ENCODE results near the gene BICDL2. TPM values are rescaled to one million over a fixed set of nuclear protein-coding genes. Genes with fewer than 3 reads are reported as not detected.

BICDL2 gene
- total and polyA plus RNA-seq, 2 donors, result 0.38 to 6.0 TPM

DNA sequence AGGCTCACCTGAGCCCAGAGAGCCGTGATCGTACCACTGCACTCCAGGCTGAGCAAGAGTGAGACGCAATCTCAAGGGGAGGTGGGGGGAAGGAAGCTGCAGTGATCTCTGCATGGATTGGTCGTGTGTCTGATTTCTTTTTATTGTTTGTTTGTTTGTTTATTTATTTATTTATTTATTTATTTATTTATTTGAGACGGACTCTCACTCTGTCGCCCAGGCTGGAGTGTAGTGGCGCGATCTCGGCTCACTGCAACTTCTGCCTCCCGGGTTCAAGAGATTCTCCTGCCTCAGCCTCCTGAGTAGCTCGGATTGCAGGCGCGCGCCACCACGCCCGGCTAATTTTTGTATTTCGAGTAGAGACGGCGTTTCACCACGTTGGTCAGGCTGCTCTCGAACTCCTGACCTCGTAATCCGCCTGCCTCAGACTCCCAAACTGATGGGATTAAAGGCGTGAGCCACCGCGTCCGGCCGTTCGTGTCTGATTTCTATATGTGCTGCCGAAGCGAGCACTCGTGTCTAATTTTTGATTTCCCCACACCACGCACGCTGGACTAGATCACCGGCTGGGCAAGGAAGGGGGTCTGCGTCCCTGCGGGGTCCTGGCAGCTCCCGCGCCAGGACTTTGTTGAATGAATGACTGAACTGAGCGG lies 17.0 kb downstream of the BICDL2 start:
- peaks cover 38 to 57% of the 10 kb centered on the region in 2 donors for H3K4me1 ChIP-seq (ENCODE audit: control insufficient read depth in 2 of 2, insufficient read depth in 2 of 2, low read length in 2 of 2)
- no peak overlapping the region for H3K27ac ChIP-seq (ENCODE audit: low read depth in 1 of 2, low read length in 1 of 2)
- no peak for DNase-seq (ENCODE audit: low read depth in 6 of 9, low spot score in 9 of 9)

GRCh38 chr16:3017794-3018506 lies 18.8 kb downstream of the BICDL2 start, which contains the start of gene CLDN6:
Gene CLDN6 (minus strand): TSS chr16:3018183. CDS start chr16:3016021, 2,162 bp downstream.
- H3K4me1 ChIP-seq (ENCODE audit: control insufficient read depth in 2 of 2, insufficient read depth in 2 of 2, low read length in 2 of 2), result peaks cover 30 to 45% of the 10 kb centered on the region in 2 donors

More for the DNA sequence above, 17.0 kb downstream of the BICDL2 start:
- Histone ChIP-seq H3K9me3 (ENCODE audit: control insufficient read depth in 2 of 2, insufficient read depth in 1 of 2, low read length in 1 of 2) (peaks cover 0 to 12% of the 10 kb centered on the region in 2 donors), H3K4me3 (ENCODE audit: low read length in 2 of 2) (peak overlapping the region; percentile 41 to 60), H3K36me3 (ENCODE audit: control insufficient read depth in 2 of 2, insufficient read depth in 2 of 2, low read length in 1 of 2) (no peaks in the 10 kb centered on the region), H3K27me3 (ENCODE audit: control insufficient read depth in 2 of 2, insufficient read depth in 1 of 2, low read length in 1 of 2) (peaks cover 42 to 76% of the 10 kb centered on the region in 2 donors)
- 35% methylated on average over 40 of the region's 40 CpGs for WGBS

DNA sequence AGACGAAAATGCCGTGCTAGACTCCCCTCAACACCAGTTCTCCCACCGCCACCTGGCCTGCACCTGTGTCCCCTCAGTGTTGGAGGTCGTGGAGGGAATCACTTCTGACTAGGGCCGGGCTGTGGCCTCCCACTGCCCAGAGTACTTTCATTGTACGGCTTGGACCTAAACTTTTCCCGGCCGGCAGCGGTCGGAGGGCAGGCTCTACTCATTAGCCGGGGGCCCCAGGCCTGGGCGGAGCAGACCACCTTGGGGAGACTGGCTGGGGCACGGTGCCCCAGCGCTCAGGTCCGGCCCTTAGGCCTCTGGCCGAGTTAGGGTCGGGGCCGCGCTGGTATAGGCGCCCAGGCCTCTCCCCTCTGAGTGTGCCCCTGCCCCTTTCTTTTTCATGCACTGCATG lies 19.4 kb downstream of the BICDL2 start:
- DNase-seq (ENCODE audit: low read depth in 6 of 9, low spot score in 9 of 9), result no peak
- Histone ChIP-seq H3K9me3 (ENCODE audit: control insufficient read depth in 2 of 2, insufficient read depth in 1 of 2, low read length in 1 of 2) (peaks cover 0 to 12% of the 10 kb centered on the region in 2 donors), H3K4me1 (ENCODE audit: control insufficient read depth in 2 of 2, insufficient read depth in 2 of 2, low read length in 2 of 2) (peaks cover 26 to 45% of the 10 kb centered on the region in 2 donors), H3K27ac (ENCODE audit: low read depth in 1 of 2, low read length in 1 of 2) (no peak overlapping the region), H3K27me3 (ENCODE audit: control insufficient read depth in 2 of 2, insufficient read depth in 1 of 2, low read length in 1 of 2) (peaks cover 53 to 95% of the 10 kb centered on the region in 2 donors), H3K36me3 (ENCODE audit: control insufficient read depth in 2 of 2, insufficient read depth in 2 of 2, low read length in 1 of 2) (no peaks in the 10 kb centered on the region), H3K4me3 (ENCODE audit: low read length in 2 of 2) (no peak overlapping the region)
- 96% methylated on average over 20 of the region's 20 CpGs for WGBS

More at GRCh38 chr16:3017794-3018506, 18.8 kb downstream of the BICDL2 start, which contains the start of gene CLDN6:
- H3K27me3 ChIP-seq (ENCODE audit: control insufficient read depth in 2 of 2, insufficient read depth in 1 of 2, low read length in 1 of 2), result peaks cover 50 to 94% of the 10 kb centered on the region in 2 donors
- H3K27ac ChIP-seq (ENCODE audit: low read depth in 1 of 2, low read length in 1 of 2), result no peak within 1 kb of the TSS
- H3K36me3 ChIP-seq (ENCODE audit: control insufficient read depth in 2 of 2, insufficient read depth in 2 of 2, low read length in 1 of 2), result no peaks in the 10 kb centered on the region
- no peak within 1 kb of the TSS for H3K4me3 ChIP-seq (ENCODE audit: low read length in 2 of 2)
- 24% methylated on average over 52 of the region's 52 CpGs for WGBS
- peaks cover 0 to 12% of the 10 kb centered on the region in 2 donors for H3K9me3 ChIP-seq (ENCODE audit: control insufficient read depth in 2 of 2, insufficient read depth in 1 of 2, low read length in 1 of 2)
- DNase-seq (ENCODE audit: low read depth in 6 of 9, low spot score in 9 of 9), result no peak

DNA sequence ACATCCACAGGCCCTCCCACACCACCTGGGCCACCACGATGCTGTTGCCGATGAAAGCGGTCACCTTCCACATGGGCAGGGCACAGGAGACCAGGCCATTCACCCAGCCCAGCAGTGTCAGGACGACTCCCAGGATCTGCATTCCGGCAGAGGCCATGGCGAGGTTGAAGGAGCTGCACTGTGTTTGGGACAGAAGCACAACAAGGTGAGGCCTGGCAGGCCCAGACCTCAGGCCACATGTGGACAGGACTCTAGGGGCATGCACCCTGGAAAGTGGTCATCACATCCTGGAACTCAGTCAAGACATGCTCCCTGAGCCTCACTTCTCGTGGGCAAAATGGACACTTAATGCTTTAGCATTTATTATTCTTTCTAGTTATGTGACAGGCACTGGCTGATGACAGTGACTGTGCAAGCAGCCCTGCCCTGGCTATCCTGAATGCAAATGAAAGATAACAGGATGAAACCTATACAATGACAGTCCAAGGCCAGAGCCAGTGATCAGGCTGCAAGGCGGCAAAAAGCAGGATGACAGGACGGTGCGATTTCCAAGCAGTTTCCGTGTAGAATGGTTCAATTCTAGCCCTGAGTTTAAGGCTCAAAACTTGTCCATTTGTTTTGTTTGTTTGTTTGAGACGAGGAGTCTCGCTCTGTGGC lies 20.8 kb downstream of the BICDL2 start:
- 97% methylated on average over 13 of the region's 13 CpGs for WGBS
- Histone ChIP-seq H3K27ac (ENCODE audit: low read depth in 1 of 2, low read length in 1 of 2) (no peak overlapping the region), H3K9me3 (ENCODE audit: control insufficient read depth in 2 of 2, insufficient read depth in 1 of 2, low read length in 1 of 2) (peaks cover 0 to 15% of the 10 kb centered on the region in 2 donors), H3K36me3 (ENCODE audit: control insufficient read depth in 2 of 2, insufficient read depth in 2 of 2, low read length in 1 of 2) (no peaks in the 10 kb centered on the region), H3K4me3 (ENCODE audit: low read length in 2 of 2) (no peak overlapping the region), H3K4me1 (ENCODE audit: control insufficient read depth in 2 of 2, insufficient read depth in 2 of 2, low read length in 2 of 2) (peaks cover 17 to 42% of the 10 kb centered on the region in 2 donors), H3K27me3 (ENCODE audit: control insufficient read depth in 2 of 2, insufficient read depth in 1 of 2, low read length in 1 of 2) (peaks cover 50 to 94% of the 10 kb centered on the region in 2 donors)
- DNase-seq (ENCODE audit: low read depth in 6 of 9, low spot score in 9 of 9), result no peak

- Histone ChIP-seq H3K4me3 (ENCODE audit: low read length in 2 of 2) (no peak overlapping the region), H3K9me3 (ENCODE audit: control insufficient read depth in 2 of 2, insufficient read depth in 1 of 2, low read length in 1 of 2) (peaks cover 0 to 15% of the 10 kb centered on the region in 2 donors), H3K27ac (ENCODE audit: low read depth in 1 of 2, low read length in 1 of 2) (no peak overlapping the region), H3K36me3 (ENCODE audit: control insufficient read depth in 2 of 2, insufficient read depth in 2 of 2, low read length in 1 of 2) (no peaks in the 10 kb centered on the region), H3K27me3 (ENCODE audit: control insufficient read depth in 2 of 2, insufficient read depth in 1 of 2, low read length in 1 of 2) (peaks cover 45 to 91% of the 10 kb centered on the region in 2 donors), H3K4me1 (ENCODE audit: control insufficient read depth in 2 of 2, insufficient read depth in 2 of 2, low read length in 2 of 2) (peaks cover 9 to 33% of the 10 kb centered on the region in 2 donors)
- 96% methylated on average over 6 of the region's 6 CpGs for WGBS
- no peak for DNase-seq (ENCODE audit: low read depth in 6 of 9, low spot score in 9 of 9)
These were observed 21.8 kb downstream of the BICDL2 start for GRCh38 chr16:3014971-3015370.

DNA sequence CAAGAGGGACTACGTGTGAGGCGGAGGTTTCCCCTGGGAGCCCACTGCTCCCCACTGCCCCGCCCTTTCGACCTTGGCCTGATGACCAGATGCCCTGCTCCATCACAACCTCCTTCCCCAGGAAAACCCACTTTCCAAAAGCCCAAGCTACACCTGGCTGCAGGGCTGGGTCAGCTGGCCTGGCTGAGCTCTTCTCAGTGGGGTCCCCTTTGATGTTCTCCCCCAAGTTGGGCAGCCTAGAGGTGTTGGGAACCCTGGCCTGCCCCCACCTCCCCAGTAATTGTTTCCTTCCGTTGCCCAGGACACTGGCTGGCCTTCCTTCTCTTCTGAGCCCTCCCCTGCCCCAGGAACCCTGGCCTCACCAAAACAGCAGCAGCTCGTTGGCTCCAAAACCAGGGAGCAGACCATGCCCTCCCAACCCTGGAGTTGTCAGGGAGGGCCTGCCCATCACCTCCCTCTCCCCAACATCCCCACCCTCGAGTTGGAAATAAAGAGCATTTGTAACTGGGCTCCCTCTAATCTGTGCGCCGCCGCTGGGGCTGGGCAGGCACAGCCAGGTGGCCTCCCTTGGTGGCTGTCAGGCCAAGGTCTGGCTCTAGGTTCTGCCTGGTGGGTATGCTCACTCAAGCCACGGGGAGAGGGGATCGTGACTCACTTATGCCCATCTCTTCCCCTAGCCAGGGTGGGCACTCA lies 22.6 kb downstream of the BICDL2 start:
- H3K27me3 ChIP-seq (ENCODE audit: control insufficient read depth in 2 of 2, insufficient read depth in 1 of 2, low read length in 1 of 2), result peaks cover 36 to 90% of the 10 kb centered on the region in 2 donors
- no peak overlapping the region for H3K27ac ChIP-seq (ENCODE audit: low read depth in 1 of 2, low read length in 1 of 2)
- no peaks in the 10 kb centered on the region for H3K36me3 ChIP-seq (ENCODE audit: control insufficient read depth in 2 of 2, insufficient read depth in 2 of 2, low read length in 1 of 2)
- no peak overlapping the region for H3K4me3 ChIP-seq (ENCODE audit: low read length in 2 of 2)
- DNase-seq (ENCODE audit: low read depth in 6 of 9, low spot score in 9 of 9), result no peak
- WGBS, result 92% methylated on average over 12 of the region's 12 CpGs
- H3K9me3 ChIP-seq (ENCODE audit: control insufficient read depth in 2 of 2, insufficient read depth in 1 of 2, low read length in 1 of 2), result peaks cover 0 to 15% of the 10 kb centered on the region in 2 donors
- H3K4me1 ChIP-seq (ENCODE audit: control insufficient read depth in 2 of 2, insufficient read depth in 2 of 2, low read length in 2 of 2), result peaks cover 6 to 29% of the 10 kb centered on the region in 2 donors

GRCh38 chr16:3013491-3013951 lies 23.2 kb downstream of the BICDL2 start:
- peaks cover 0 to 15% of the 10 kb centered on the region in 2 donors for H3K9me3 ChIP-seq (ENCODE audit: control insufficient read depth in 2 of 2, insufficient read depth in 1 of 2, low read length in 1 of 2)
- no peak overlapping the region for H3K4me3 ChIP-seq (ENCODE audit: low read length in 2 of 2)
- no peak for DNase-seq (ENCODE audit: low read depth in 6 of 9, low spot score in 9 of 9)
- no peak overlapping the region for H3K27ac ChIP-seq (ENCODE audit: low read depth in 1 of 2, low read length in 1 of 2)
- 93% methylated on average over 27 of the region's 27 CpGs for WGBS
- H3K36me3 ChIP-seq (ENCODE audit: control insufficient read depth in 2 of 2, insufficient read depth in 2 of 2, low read length in 1 of 2), result no peaks in the 10 kb centered on the region
- peaks cover 30 to 89% of the 10 kb centered on the region in 2 donors for H3K27me3 ChIP-seq (ENCODE audit: control insufficient read depth in 2 of 2, insufficient read depth in 1 of 2, low read length in 1 of 2)
- H3K4me1 ChIP-seq (ENCODE audit: control insufficient read depth in 2 of 2, insufficient read depth in 2 of 2, low read length in 2 of 2), result peaks cover 7 to 34% of the 10 kb centered on the region in 2 donors

- peaks cover 9 to 35% of the 10 kb centered on the region in 2 donors for H3K4me1 ChIP-seq (ENCODE audit: control insufficient read depth in 2 of 2, insufficient read depth in 2 of 2, low read length in 2 of 2)
- H3K4me3 ChIP-seq (ENCODE audit: low read length in 2 of 2), result no peak within 1 kb of the TSS
- 51% methylated on average over 27 of the region's 27 CpGs for whole genome bisulfite sequencing
- H3K36me3 ChIP-seq (ENCODE audit: control insufficient read depth in 2 of 2, insufficient read depth in 2 of 2, low read length in 1 of 2), result no peaks in the 10 kb centered on the region
- H3K27me3 ChIP-seq (ENCODE audit: control insufficient read depth in 2 of 2, insufficient read depth in 1 of 2, low read length in 1 of 2), result peaks cover 24 to 86% of the 10 kb centered on the region in 2 donors
- H3K27ac ChIP-seq (ENCODE audit: low read depth in 1 of 2, low read length in 1 of 2), result peak within 1 kb of the TSS in 1 of 2 donors; percentile 14
- peaks cover 0 to 15% of the 10 kb centered on the region in 2 donors for H3K9me3 ChIP-seq (ENCODE audit: control insufficient read depth in 2 of 2, insufficient read depth in 1 of 2, low read length in 1 of 2)
- peak in 2 of 9 donors; percentile 68 to 77 for DNase-seq (ENCODE audit: low read depth in 6 of 9, low spot score in 9 of 9)
These were observed 23.8 kb downstream of the BICDL2 start, which contains the start of gene CLDN9 for GRCh38 chr16:3012828-3013420. Gene CLDN9 (plus strand): TSS chr16:3012923. CDS start chr16:3013363, 440 bp downstream.
